BLaER1 treated with 17β-estradiol and CSF1 and Interleukin-3, amounts not matched to agents 10 nM and 100 nM (cell line): ENCODE results near the gene MFAP3L.

Experiments
- H3K27ac ChIP-seq, 11 experiments: shearing (Covaris generic); formaldehyde crosslinking; 2 replicates each; pipeline ENCODE4 v1.8.1; 2022
- H3K27me3 ChIP-seq, 11 experiments: shearing (Covaris generic); formaldehyde crosslinking; 2 replicates each; pipeline ENCODE4 v1.8.1; 2022
- H3K36me3 ChIP-seq, 11 experiments: shearing (Covaris generic); formaldehyde crosslinking; 2 replicates each; pipeline ENCODE4 v1.8.1; 2022
- H3K4me1 ChIP-seq, 10 experiments: shearing (Covaris generic); formaldehyde crosslinking; 2 replicates each; pipeline ENCODE4 v1.8.1; 2022
- H3K4me2 ChIP-seq, 11 experiments: shearing (Covaris generic); formaldehyde crosslinking; 2 replicates each; pipeline ENCODE4 v1.8.1; 2022
- H3K4me3 ChIP-seq, 10 experiments: shearing (Covaris generic); formaldehyde crosslinking; 2 replicates each; pipeline ENCODE4 v1.8.1; 2022
- H3K9ac ChIP-seq, 11 experiments: shearing (Covaris generic); formaldehyde crosslinking; 2 replicates each; pipeline ENCODE4 v1.8.1; 2022
- H3K9me3 ChIP-seq, 11 experiments: shearing (Covaris generic); formaldehyde crosslinking; replicated peaks in 1 of 11; 2 replicates each; pipeline ENCODE4 v1.8.1; 2022
- H4K20me1 ChIP-seq, 11 experiments: shearing (Covaris generic); formaldehyde crosslinking; 2 replicates each; pipeline ENCODE4 v1.8.1; 2022
- Cebpa-rat ChIP-seq, 11 experiments: shearing (Covaris generic); IDR thresholded peaks; 2 replicates each; pipeline ENCODE4 v1.8.1; 2022

The MFAP3L gene

DNA sequence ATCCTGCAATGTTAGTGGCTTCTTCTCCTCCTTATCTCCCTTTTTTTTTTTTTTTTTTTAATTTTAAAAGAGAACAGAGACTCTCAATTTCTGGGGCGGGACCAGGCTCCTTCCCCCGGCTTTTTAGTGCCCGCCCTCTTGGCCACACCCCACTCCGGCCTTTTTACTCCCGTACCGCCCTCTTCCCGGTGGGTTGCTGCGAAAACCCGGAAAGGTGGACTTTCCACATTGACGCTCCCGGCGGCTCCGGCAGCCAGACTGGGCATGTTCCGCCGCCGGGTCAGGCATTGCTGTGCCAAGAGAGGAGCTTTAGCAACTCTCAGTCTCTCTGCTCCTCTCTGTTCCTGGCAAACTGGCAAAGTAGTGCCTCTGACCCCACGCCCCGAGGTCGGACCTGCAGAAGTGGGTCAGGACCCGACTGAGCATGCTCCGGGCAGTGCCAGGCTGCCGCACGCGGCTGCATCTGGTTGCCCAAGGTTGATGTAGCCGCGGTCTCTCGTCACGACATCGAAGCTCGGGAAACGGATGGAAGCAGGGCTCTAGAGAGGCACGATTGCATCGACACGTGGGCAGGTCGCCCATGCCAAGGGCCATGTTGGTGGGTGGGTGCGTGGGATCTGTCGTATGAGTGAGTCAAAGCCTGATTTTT lies 1.1 kb upstream of the MFAP3L start:
- H3K4me2 ChIP-seq = peak overlapping the region; percentile 84 to 97 (median 93)
- peak overlapping the region; percentile 65 to 90 (median 83); a peak in 21 of 22 replicates for H3K9ac ChIP-seq

DNA sequence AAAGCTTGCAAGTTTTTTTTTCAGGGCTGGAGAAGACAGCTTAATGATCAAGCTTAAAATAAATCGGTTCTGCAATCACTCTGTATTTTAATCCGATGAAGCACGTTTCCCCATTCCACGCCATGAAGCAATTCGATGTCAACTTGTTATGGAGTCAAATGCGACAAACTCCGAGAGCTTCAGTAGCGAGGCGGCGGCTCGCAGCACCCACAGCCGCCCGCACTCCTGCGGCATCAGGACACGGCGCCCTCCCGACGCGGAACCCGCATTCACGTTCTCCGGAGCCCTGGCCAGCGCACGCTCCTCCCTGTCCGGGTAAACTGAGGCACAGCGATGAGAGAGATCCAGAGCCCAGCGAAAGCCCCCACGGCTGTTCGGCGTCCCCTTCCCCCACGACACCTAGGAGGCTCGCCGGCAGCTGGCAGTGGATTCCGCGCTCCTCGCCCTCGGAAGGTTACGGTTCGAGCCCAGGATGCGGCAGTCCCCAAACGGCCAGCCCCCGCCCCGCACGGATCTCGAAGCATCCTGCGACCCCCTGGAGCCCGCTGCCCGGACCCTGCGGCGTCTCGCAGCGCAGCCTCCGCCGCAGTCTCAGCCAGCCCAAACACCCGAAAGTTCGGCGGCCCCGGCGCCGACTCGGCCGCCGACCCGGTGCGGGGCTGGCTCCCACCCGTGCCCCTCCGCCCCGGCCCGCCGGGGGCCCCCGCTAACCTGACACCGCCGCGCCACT lies 507 bp downstream of the MFAP3L start:
- Histone ChIP-seq H3K9ac (peak overlapping the region; percentile 74 to 90 (median 83)), H3K9me3 (peaks cover 0 to 10% (median 6%) of the 10 kb centered on the region in 11 experiments; a peak in 14 of 22 replicates), H3K4me2 (peak overlapping the region; percentile 84 to 97 (median 93)), H4K20me1 (no peaks in the 10 kb centered on the region), H3K36me3 (no peaks in the 10 kb centered on the region), H3K4me3 (peak overlapping the region; percentile 72 to 91 (median 82)), H3K4me1 (peaks cover 0 to 14% (median 6%) of the 10 kb centered on the region in 10 experiments; a peak in 11 of 20 replicates), H3K27ac (peak overlapping the region in 9 of 11 experiments; percentile 74 to 88 (median 85); a peak in 15 of 22 replicates), H3K27me3 (peaks cover 7 to 27% (median 11%) of the 10 kb centered on the region in 11 experiments)
- TF ChIP-seq Cebpa-rat (IDR thresholded peaks at IDR 0.05) = no peak

More for the DNA sequence above, 1.1 kb upstream of the MFAP3L start:
- TF ChIP-seq Cebpa-rat (IDR thresholded peaks at IDR 0.05) = peak in 2 of 11 experiments; percentile 17 to 60; a peak in 1 of 22 replicates
- Histone ChIP-seq H3K9me3 (peaks cover 0 to 10% (median 6%) of the 10 kb centered on the region in 11 experiments; a peak in 14 of 22 replicates), H3K4me1 (peaks cover 0 to 26% (median 7%) of the 10 kb centered on the region in 10 experiments; a peak in 11 of 20 replicates), H4K20me1 (no peaks in the 10 kb centered on the region), H3K36me3 (no peaks in the 10 kb centered on the region), H3K27me3 (peaks cover 7 to 27% (median 11%) of the 10 kb centered on the region in 11 experiments), H3K27ac (peak overlapping the region in 9 of 11 experiments; percentile 63 to 88 (median 85); a peak in 16 of 22 replicates), H3K4me3 (peak overlapping the region; percentile 72 to 91 (median 82))

DNA sequence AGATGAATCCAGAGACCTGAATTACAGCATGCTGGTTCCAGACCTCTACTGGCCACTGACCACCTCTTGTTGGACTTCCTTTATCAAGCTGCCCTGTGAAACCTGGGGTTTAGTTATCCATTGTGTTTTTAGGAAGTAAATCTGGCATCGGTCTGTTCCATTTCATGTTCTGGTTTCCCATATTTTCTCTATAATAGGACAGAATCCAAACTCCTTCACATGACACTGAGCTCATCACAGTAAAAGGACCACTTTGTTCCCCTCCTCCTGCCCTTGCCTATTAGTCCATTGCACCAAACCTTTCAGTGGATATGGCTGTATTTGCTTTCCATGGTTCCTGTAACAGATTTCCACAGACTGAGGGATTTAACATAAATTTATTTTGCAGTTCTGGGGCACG lies 4.0 kb downstream of the MFAP3L start:
- Histone ChIP-seq H3K36me3 (no peaks in the 10 kb centered on the region), H3K4me2 (no peak overlapping the region), H3K9ac (no peak overlapping the region), H4K20me1 (no peaks in the 10 kb centered on the region), H3K9me3 (no peaks in the 10 kb centered on the region), H3K27me3 (peaks cover 7 to 18% (median 11%) of the 10 kb centered on the region in 11 experiments), H3K4me1 (peaks cover 0 to 6% (median 5%) of the 10 kb centered on the region in 10 experiments; a peak in 8 of 20 replicates), H3K4me3 (no peak overlapping the region), H3K27ac (no peak overlapping the region)
- TF ChIP-seq Cebpa-rat (IDR thresholded peaks at IDR 0.05) = no peak

DNA sequence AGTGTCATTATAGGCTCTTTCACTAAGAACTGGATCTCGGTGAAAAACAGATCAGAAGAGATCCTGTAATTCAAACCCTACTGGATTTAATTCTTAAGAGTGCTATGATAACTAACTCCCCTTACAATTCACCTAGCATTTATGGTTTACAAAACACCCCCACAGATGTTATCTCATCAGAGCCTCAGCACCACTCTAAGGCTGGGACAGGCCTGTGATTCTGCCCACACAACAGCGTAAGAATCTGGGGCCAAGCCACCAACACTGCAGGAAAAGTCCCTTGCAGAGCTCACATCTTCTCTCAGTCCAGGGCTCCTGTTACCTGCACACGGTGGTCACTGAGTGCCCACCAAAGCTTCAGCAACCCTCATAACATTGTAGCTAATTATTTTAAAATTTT lies 8.9 kb downstream of the MFAP3L start:
- H3K9me3 ChIP-seq = no peaks in the 10 kb centered on the region
- H3K27ac ChIP-seq = no peak overlapping the region
- no peak overlapping the region for H3K9ac ChIP-seq
- H3K4me2 ChIP-seq = no peak overlapping the region
- no peak overlapping the region for H3K4me3 ChIP-seq
- no peaks in the 10 kb centered on the region for H3K27me3 ChIP-seq
- H3K36me3 ChIP-seq = no peaks in the 10 kb centered on the region
- no peak for TF ChIP-seq Cebpa-rat (IDR thresholded peaks at IDR 0.05)
- H3K4me1 ChIP-seq = no peaks in the 10 kb centered on the region
- H4K20me1 ChIP-seq = no peaks in the 10 kb centered on the region

DNA sequence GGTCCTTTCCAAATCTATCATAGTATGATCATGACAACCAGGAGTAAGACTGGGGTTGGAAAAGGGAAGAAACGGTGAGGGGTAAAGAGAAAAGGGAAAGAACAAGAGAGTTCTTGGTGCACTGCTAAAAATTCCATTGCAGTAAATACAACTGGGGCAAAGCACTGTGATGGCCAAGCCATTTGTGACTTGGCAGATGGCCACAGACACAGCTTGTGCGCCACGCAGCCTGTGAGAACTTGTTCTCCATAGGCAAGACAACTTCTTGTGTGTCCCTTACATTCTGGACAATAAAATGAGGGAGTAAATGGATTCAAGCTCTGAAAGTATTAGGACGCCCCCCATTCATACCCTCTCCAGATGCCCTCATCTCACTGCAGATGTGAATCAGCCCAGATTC lies 10.9 kb downstream of the MFAP3L start:
- no peaks in the 10 kb centered on the region for H3K4me1 ChIP-seq
- H3K36me3 ChIP-seq = no peaks in the 10 kb centered on the region
- no peaks in the 10 kb centered on the region for H3K27me3 ChIP-seq
- no peak overlapping the region for H3K4me3 ChIP-seq
- no peak overlapping the region for H3K4me2 ChIP-seq
- H3K27ac ChIP-seq = no peak overlapping the region
- H3K9ac ChIP-seq = no peak overlapping the region
- no peaks in the 10 kb centered on the region for H4K20me1 ChIP-seq
- H3K9me3 ChIP-seq = peaks cover 7 to 13% (median 9%) of the 10 kb centered on the region in 11 experiments; a peak in 18 of 22 replicates
- TF ChIP-seq Cebpa-rat (IDR thresholded peaks at IDR 0.05) = no peak

DNA sequence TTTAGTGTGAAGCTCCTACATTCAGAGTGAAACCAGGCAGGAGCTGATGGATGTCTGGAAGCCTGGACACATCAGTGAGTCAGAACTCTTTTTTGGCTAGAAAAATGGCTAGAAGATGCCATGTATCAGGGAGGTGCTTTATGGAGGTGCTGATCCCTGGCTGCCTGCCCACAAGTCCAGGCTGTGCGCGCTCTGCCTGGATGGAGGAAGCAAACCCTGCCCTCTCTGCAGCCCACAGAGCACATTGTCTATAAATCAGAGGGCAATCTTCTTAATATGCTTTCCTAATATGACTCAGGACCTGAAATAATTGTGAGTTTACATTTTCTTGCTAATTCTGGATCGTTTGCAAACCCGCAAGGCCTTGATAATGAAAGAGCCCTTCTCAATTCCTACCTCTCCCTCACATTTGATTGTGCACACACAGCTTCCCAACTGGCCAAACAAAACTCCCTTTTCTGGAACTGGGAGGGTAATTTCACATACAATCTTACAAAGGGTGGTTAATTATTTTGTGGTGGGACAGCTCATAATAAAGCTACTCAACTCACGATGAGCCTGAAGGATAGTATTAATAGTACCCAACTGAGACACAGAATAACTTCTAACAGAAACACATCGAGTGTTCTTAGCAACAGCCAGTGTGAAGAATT lies 11.7 kb downstream of the MFAP3L start:
- H3K4me1 ChIP-seq = no peaks in the 10 kb centered on the region
- peaks cover 7 to 18% (median 11%) of the 10 kb centered on the region in 11 experiments; a peak in 18 of 22 replicates for H3K9me3 ChIP-seq
- no peak overlapping the region for H3K4me3 ChIP-seq
- H3K27me3 ChIP-seq = no peaks in the 10 kb centered on the region
- H3K4me2 ChIP-seq = no peak overlapping the region
- H3K27ac ChIP-seq = no peak overlapping the region
- no peaks in the 10 kb centered on the region for H4K20me1 ChIP-seq
- no peaks in the 10 kb centered on the region for H3K36me3 ChIP-seq
- no peak for TF ChIP-seq Cebpa-rat (IDR thresholded peaks at IDR 0.05)
- no peak overlapping the region for H3K9ac ChIP-seq

DNA sequence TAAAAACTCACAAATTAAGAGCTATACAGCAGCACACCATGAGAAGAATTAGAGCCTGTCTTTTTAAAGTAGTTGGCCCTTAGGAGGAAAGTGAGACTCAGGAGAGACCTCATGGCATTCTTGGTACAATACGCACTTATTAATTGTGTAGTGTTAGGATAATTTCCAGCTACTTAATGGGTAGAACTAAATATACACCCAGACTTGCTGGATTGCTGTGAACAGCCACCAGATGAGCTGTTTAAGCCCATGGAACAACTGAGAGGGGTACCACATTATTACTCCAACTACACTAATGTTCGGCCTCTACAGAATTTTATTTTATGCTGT lies 13.6 kb downstream of the MFAP3L start:
- no peaks in the 10 kb centered on the region for H3K36me3 ChIP-seq
- no peak overlapping the region for H3K4me2 ChIP-seq
- no peak overlapping the region for H3K4me3 ChIP-seq
- no peak overlapping the region for H3K9ac ChIP-seq
- H3K27ac ChIP-seq = no peak overlapping the region
- no peak for TF ChIP-seq Cebpa-rat (IDR thresholded peaks at IDR 0.05)
- H3K4me1 ChIP-seq = peaks cover under 1 to 11% (median 9%) of the 10 kb centered on the region in 10 experiments; a peak in 14 of 20 replicates
- no peaks in the 10 kb centered on the region for H4K20me1 ChIP-seq
- H3K27me3 ChIP-seq = no peaks in the 10 kb centered on the region
- H3K9me3 ChIP-seq = peaks cover 7 to 18% (median 11%) of the 10 kb centered on the region in 11 experiments; a peak in 18 of 22 replicates

DNA sequence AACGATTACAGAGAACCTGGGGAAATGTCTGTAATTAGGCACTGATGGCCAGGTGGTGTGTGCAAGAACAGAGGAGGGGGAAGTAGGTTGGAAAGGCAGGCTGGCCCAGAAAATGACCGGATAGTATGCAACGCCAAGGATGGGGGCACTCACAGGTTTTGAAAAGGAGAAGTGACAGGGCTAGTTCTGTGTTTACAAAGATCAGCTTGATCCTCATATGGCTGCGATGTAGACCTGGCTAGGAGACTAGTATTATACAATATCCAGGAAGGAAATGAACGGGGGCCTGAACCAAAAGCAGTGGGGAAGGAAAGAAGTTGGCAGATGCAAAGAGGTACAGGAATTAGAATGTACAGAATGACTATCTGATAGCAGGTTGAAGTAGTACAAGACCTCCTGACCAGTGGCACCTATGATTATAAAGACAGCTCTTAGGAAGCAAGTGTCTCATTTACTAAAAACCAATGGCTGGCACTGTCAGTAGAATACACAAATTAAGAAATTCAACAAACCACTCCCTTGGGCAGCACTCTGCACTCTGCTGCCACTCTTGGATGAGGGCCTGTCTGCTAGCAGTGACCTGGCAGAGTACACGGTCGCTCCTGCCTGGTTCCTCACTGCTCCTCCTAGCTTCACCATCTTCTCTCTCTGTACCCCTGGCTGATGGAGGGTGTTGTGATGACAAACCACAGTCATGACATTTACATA lies 14.1 kb downstream of the MFAP3L start:
- H3K4me3 ChIP-seq = no peak overlapping the region
- H4K20me1 ChIP-seq = no peaks in the 10 kb centered on the region
- H3K4me1 ChIP-seq = peaks cover 6 to 16% (median 14%) of the 10 kb centered on the region in 10 experiments; a peak in 18 of 20 replicates
- H3K9ac ChIP-seq = no peak overlapping the region
- no peak overlapping the region for H3K27ac ChIP-seq
- no peak overlapping the region for H3K4me2 ChIP-seq
- no peaks in the 10 kb centered on the region for H3K27me3 ChIP-seq
- TF ChIP-seq Cebpa-rat (IDR thresholded peaks at IDR 0.05) = no peak
- H3K9me3 ChIP-seq = peaks cover 7 to 18% (median 11%) of the 10 kb centered on the region in 11 experiments; a peak in 18 of 22 replicates
- no peaks in the 10 kb centered on the region for H3K36me3 ChIP-seq
